Loucy (cell line): ENCODE measurements around the gene ZG16.
"Not testable (repeated sequence)": the region's sequence is repeated elsewhere in the genome, so short reads cannot be mapped to it uniquely, and the experiment has no call there.

Source experiments
- H2AFZ ChIP-seq: fragments of 200-600 bp; sonication (generic); 2 replicates; pipeline ENCODE4 v1.6.0; 2016; ENCODE audit warnings: antibody characterized with exemption, mild to moderate bottlenecking, low read length, moderate library complexity
- H3F3A ChIP-seq: fragments of 200-600 bp; 2 replicates; pipeline ENCODE4 v1.6.0; 2016; ENCODE audit warnings: antibody characterized with exemption, low read depth, mild to moderate bottlenecking
- H3K27me3 ChIP-seq: fragments of 200-600 bp; sonication (generic); 2 replicates; pipeline ENCODE4 v1.6.1; 2014; ENCODE audit warnings: low read length, mild to moderate bottlenecking; ENCODE audit not compliant: insufficient read depth, poor library complexity, severe bottlenecking
- H3K36me3 ChIP-seq: fragments of 200-600 bp; sonication (generic); 2 replicates; pipeline ENCODE4 v1.6.1; 2016; ENCODE audit warnings: low read length; ENCODE audit not compliant: insufficient read depth
- H3K4me1 ChIP-seq: fragments of 200-600 bp; sonication (generic); 2 replicates; pipeline ENCODE4 v1.5.1; 2014; ENCODE audit warnings: low read length, mild to moderate bottlenecking; ENCODE audit not compliant: insufficient read depth, poor library complexity, severe bottlenecking
- H3K4me2 ChIP-seq: fragments of 200-600 bp; sonication (generic); 2 replicates; pipeline ENCODE4 v1.6.0; 2014; ENCODE audit warnings: antibody characterized with exemption, low read length, low read depth, mild to moderate bottlenecking; ENCODE audit not compliant: poor library complexity, severe bottlenecking
- H3K4me3 ChIP-seq: fragments of 200-600 bp; sonication (generic); 2 replicates; pipeline ENCODE4 v1.5.1; 2014; ENCODE audit warnings: low read length, mild to moderate bottlenecking, mixed read lengths; ENCODE audit not compliant: poor library complexity, severe bottlenecking
- H3K79me2 ChIP-seq: fragments of 200-600 bp; sonication (generic); 2 replicates; pipeline ENCODE4 v1.6.1; 2014; ENCODE audit warnings: low read length; ENCODE audit not compliant: insufficient read depth
- H3K9ac ChIP-seq: fragments of 200-600 bp; sonication (generic); 2 replicates; pipeline ENCODE4 v1.6.0; 2014; ENCODE audit warnings: mild to moderate bottlenecking, low read depth, low read length, moderate library complexity; ENCODE audit not compliant: poor library complexity, severe bottlenecking
- H3K9me2 ChIP-seq: fragments of 200-600 bp; sonication (generic); replicated peaks from 2 replicates; pipeline ENCODE4 v1.6.1; 2016; ENCODE audit warnings: low read depth, low read length, mixed read lengths
- H3K9me3 ChIP-seq: fragments of 200-600 bp; sonication (generic); 2 replicates; pipeline ENCODE4 v1.6.1; 2014; ENCODE audit warnings: mild to moderate bottlenecking, antibody characterized with exemption, low read length, low read depth; ENCODE audit not compliant: insufficient read depth
- H4K20me1 ChIP-seq: fragments of 200-600 bp; sonication (generic); 2 replicates; pipeline ENCODE4 v1.6.0; 2014; ENCODE audit warnings: antibody characterized with exemption, low read length, mild to moderate bottlenecking; ENCODE audit not compliant: insufficient read depth, poor library complexity, severe bottlenecking
- CTCF ChIP-seq: fragments of 200-600 bp; sonication (generic); conservative IDR thresholded peaks from 2 replicates; pipeline ENCODE4 v1.5.1; 2014; ENCODE audit warnings: mild to moderate bottlenecking, antibody characterized with exemption, low read length
- EZH2phosphoT487 ChIP-seq: fragments of 200-600 bp; IDR thresholded peaks from 2 replicates; pipeline ENCODE4 v1.6.1; 2018; ENCODE audit warnings: antibody characterized with exemption, mild to moderate bottlenecking, moderate library complexity, borderline replicate concordance

The ZG16 gene

GRCh38 chr16:29757950-29758466, 20.0 kb upstream of the ZG16 start:
- H3K4me1 ChIP-seq, result no peaks in the 10 kb centered on the region
- no peaks in the 10 kb centered on the region for H4K20me1 ChIP-seq
- no peaks in the 10 kb centered on the region for H3K9me3 ChIP-seq
- H3K9ac ChIP-seq, result no peak overlapping the region
- no peak overlapping the region for H2AFZ ChIP-seq
- TF ChIP-seq EZH2phosphoT487, result no peak
- no peaks in the 10 kb centered on the region for H3F3A ChIP-seq
- H3K9me2 ChIP-seq, result no peaks in the 10 kb centered on the region
- H3K4me2 ChIP-seq, result no peak overlapping the region
- H3K36me3 ChIP-seq, result no peaks in the 10 kb centered on the region
- no peaks in the 10 kb centered on the region for H3K79me2 ChIP-seq
- H3K27me3 ChIP-seq, result no peaks in the 10 kb centered on the region
- H3K4me3 ChIP-seq, result no peak overlapping the region

DNA sequence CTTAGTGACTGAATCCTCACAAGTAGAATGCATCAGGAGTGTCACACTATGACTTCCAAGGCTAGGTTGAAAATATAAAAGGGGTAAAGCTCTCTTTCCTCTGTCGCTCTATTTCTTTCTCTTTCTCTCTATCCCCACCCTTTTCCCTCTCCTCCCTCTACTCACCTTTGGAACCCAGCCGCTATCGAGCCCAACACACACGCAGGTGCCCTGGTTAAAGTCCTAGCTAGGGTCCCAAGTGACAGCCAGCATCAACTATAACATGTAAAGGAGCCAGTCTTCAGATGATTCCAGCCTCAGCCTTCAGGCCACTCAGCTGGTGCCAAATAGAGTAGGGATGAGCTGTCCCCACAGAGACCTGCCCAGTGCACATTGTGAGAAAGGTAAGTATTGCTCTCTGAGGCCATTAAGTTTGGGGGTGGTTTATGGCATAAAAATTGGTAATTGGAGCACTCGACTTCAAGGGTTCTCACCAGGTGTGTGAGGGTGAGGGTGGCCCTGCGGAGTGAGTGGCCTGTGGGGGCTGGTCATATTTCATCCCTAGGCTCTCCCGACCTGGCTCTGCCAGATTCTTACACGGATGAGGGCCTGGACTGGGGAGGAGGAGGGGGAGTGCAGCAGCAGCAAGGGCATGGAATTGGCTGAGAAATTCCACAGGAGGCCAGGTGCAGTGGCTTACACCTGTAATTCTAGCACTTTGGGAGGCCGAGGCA, 17.3 kb upstream of the ZG16 start:
- Histone ChIP-seq H3K79me2 (no peaks in the 10 kb centered on the region), H3K36me3 (no peaks in the 10 kb centered on the region), H4K20me1 (no peaks in the 10 kb centered on the region), H3K4me2 (no peak overlapping the region), H2AFZ (no peak overlapping the region), H3F3A (no peaks in the 10 kb centered on the region), H3K9ac (no peak overlapping the region), H3K27me3 (no peaks in the 10 kb centered on the region), H3K9me3 (no peaks in the 10 kb centered on the region), H3K4me3 (no peak overlapping the region), H3K4me1 (no peaks in the 10 kb centered on the region), H3K9me2 (no peaks in the 10 kb centered on the region)
- TF ChIP-seq EZH2phosphoT487 (no peak), CTCF (no peak)

DNA sequence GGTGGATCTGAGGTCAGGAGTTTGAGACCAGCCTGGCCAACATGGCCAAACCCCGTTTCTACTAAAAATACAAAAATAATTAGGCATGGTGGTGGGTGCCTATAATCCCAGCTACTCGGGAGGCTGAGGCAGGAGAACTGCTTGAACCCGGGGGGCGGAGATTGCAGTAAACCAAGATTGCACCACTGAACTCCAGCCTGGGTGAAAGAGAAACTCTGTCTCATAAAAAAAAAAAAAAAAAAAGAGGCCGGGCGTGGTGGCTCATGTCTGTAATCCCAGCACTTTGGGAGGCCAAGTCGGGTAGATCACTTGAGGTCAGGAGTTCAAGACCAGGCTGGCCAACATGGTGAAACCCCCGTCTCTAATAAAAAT, 16.8 kb upstream of the ZG16 start:
- H3K4me2 ChIP-seq, H4K20me1 ChIP-seq, H3K9me2 ChIP-seq, H3K9ac ChIP-seq, H3K4me3 ChIP-seq, H3K36me3 ChIP-seq, H3K27me3 ChIP-seq, H3F3A ChIP-seq, H3K9me3 ChIP-seq, H3K79me2 ChIP-seq, H2AFZ ChIP-seq, H3K4me1 ChIP-seq: not testable (repeated sequence)

DNA sequence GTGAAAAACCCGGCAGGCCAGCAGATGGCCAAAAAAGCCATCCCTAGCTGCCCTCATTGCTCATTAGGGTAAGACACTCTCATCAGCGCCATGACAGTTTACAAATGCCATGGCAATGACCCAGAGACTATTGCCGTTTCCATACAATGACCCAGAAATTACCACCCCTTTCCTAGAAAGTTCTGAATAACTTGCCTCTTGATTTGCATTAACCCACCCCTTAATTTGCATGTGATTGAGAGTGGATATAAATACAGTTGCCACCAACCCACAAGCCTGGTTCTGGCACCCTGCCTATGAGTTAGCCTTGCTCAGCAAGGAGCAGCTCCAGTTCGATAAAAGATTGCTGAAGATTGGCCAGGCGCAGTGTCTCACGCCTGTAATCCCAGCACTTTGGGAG, 16.2 kb upstream of the ZG16 start:
- Histone ChIP-seq H3K9ac (no peak overlapping the region), H3K79me2 (no peaks in the 10 kb centered on the region), H3F3A (no peaks in the 10 kb centered on the region), H2AFZ (no peak overlapping the region), H3K27me3 (no peaks in the 10 kb centered on the region), H3K9me2 (no peaks in the 10 kb centered on the region), H3K36me3 (no peaks in the 10 kb centered on the region), H3K4me1 (no peaks in the 10 kb centered on the region), H4K20me1 (no peaks in the 10 kb centered on the region), H3K9me3 (no peaks in the 10 kb centered on the region), H3K4me3 (no peak overlapping the region), H3K4me2 (no peak overlapping the region)
- TF ChIP-seq CTCF (no peak), EZH2phosphoT487 (no peak)
